ENCODE results near the gene LPCAT3. TPM values are rescaled to one million over a fixed set of nuclear protein-coding genes. Genes with fewer than 3 reads are reported as not detected.

The LPCAT3 gene
- total and polyA plus RNA-seq, 8 donors = 22.4 to 36.5 (median 32.0) TPM

DNA sequence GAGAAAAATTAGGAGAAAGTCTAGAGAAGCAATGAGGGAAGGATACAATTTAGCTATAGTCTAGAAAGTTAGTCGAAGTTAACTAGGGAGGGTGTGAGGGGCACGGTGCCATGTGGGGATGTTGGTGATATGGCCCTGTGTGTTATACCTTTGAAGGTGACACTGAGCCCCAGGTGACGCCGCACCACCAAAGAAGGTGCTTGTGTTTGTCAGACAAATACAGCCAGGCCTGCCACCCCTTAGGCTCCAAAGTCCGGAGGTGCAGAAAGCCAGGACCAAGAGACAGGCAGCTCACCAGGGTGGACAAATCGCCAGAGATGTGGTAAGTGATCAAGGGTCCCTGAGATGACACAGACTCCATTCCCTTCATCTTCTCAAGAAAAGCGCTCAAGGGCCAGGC is 43.3 kb upstream of the LPCAT3 start:
- no peak for ATAC-seq
- Histone ChIP-seq H3K4me1 (peaks cover 0 to 8% (median 0%) of the 10 kb centered on the region in 3 donors), H3K27me3 (no peaks in the 10 kb centered on the region), H3K4me3 (peak overlapping the region in 1 of 4 donors; percentile 19), H3K9me3 (no peaks in the 10 kb centered on the region), H3K36me3 (no peaks in the 10 kb centered on the region), H3K27ac (no peak overlapping the region)
- WGBS, 2 donors = 70 to 77% methylated on average over 7 of the region's 7 CpGs
- no peak for FAIRE-seq
- TF ChIP-seq, protein P1, sequence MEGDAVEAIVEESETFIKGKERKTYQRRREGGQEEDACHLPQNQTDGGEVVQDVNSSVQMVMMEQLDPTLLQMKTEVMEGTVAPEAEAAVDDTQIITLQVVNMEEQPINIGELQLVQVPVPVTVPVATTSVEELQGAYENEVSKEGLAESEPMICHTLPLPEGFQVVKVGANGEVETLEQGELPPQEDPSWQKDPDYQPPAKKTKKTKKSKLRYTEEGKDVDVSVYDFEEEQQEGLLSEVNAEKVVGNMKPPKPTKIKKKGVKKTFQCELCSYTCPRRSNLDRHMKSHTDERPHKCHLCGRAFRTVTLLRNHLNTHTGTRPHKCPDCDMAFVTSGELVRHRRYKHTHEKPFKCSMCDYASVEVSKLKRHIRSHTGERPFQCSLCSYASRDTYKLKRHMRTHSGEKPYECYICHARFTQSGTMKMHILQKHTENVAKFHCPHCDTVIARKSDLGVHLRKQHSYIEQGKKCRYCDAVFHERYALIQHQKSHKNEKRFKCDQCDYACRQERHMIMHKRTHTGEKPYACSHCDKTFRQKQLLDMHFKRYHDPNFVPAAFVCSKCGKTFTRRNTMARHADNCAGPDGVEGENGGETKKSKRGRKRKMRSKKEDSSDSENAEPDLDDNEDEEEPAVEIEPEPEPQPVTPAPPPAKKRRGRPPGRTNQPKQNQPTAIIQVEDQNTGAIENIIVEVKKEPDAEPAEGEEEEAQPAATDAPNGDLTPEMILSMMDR (IDR thresholded peaks at IDR 0.05) = no peak
- no peak for DNase-seq
- intact Hi-C loops (cut with DNase I) = loop anchor here in 1 of 3 donors (5.0 kb wide), 1 partner anchor 36 kb away; no protein-coding TSS in a partner anchor

DNA sequence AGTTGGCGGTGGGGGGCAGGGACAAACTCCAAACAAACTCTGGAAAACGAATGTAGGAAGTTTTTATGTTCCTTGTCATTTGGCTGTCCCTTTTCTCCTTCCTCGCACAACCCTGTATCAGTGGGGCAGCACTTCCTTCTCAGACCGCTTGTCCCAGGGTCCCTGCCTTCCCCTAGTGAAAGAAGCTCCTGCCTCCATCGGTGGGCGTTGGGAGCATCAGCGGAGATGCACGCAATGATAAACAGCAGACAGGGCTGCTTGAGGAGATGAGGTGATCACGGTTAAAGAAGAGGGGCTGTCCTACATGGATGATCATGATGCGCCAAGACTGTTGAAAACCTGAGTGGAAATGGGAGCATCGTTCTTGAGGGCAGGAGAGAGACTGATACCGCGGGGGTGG is 42.9 kb upstream of the LPCAT3 start:
- 64 to 72% methylated on average over 13 of the region's 13 CpGs for WGBS, 2 donors
- no peak for FAIRE-seq

DNA sequence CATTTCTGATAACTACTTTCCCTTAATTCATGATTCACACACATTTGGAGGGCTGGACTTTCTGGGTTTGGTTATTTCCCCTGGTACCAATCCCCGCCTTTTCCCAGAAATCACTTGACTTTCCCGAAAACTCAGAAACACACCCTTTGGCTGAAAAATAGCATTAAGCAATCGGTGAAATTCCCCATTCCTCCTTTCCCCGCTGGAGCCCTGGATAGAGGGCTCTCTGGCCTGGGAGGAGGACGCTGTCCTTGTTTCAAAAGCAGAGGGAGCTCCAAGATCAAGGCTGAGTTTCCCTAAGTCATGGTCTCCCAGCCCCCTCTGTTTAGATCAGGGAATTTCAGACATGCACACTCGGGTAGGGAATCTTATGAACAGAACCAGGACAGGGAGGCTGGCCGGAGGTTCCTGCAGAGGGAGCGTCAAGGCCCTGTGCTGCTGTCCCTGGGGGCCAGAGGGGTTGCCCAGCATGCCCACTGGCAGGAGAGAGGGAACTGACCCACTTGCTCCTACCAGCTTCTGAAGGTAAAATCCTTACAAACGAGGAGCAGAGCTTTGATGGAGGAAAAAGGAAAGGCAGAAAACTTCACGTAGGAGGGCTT is 42.2 kb upstream of the LPCAT3 start, which contains the start of gene C1S:
Gene C1S (plus strand): TSS at position 366 of the 602 bp plus-strand sequence. CDS start 1,195 bp downstream, outside the sequence.
- 30 to 42% methylated on average over 10 of the region's 10 CpGs for WGBS, 2 donors
- no peak for FAIRE-seq
- peaks cover 0 to 8% (median 0%) of the 10 kb centered on the region in 3 donors for H3K4me1 ChIP-seq

More for the DNA sequence above, 42.9 kb upstream of the LPCAT3 start:
- DNase-seq = no peak
- Histone ChIP-seq H3K9me3 (no peaks in the 10 kb centered on the region), H3K27ac (peak overlapping the region in 2 of 4 donors; percentile 51 to 61), H3K4me3 (peak overlapping the region in 1 of 4 donors; percentile 19), H3K4me1 (peaks cover 0 to 8% (median 0%) of the 10 kb centered on the region in 3 donors), H3K36me3 (no peaks in the 10 kb centered on the region), H3K27me3 (no peaks in the 10 kb centered on the region)
- intact Hi-C loops (cut with DNase I) = loop anchor here in 1 of 3 donors (5.0 kb wide), 1 partner anchor 36 kb away; no protein-coding TSS in a partner anchor
- ATAC-seq = no peak
- TF ChIP-seq, protein P1 (IDR thresholded peaks at IDR 0.05) = no peak

DNA sequence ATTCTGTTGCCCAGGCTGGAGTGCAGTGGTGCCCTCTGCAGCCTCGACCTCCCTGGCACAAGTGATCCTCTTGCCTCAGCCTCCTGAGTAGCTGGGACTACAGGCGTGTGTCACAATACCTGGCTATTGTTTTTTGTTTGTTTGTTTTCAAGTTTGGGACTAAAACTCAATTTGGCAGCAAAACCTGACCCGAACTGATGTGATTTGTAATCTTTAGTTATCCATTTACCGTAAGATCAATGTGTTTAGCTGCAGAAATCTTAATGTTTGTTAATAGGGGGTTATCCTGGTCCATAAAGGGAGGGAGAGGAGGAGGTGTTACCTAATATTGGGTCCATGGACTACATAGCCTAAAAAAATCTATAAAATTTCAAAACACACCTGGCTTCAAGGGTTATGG is 41.5 kb upstream of the LPCAT3 start:
- FAIRE-seq = no peak
- peaks cover 0 to 8% (median 0%) of the 10 kb centered on the region in 3 donors for H3K4me1 ChIP-seq
- intact Hi-C loops (cut with DNase I) = loop anchor here in 1 of 3 donors (5.0 kb wide), 1 partner anchor 38 kb away; no protein-coding TSS in a partner anchor

More for the DNA sequence above, 42.2 kb upstream of the LPCAT3 start, which contains the start of gene C1S:
- Histone ChIP-seq H3K27me3 (no peaks in the 10 kb centered on the region), H3K36me3 (no peaks in the 10 kb centered on the region), H3K4me3 (peak within 1 kb of the TSS in 1 of 4 donors; percentile 19), H3K9me3 (no peaks in the 10 kb centered on the region), H3K27ac (peak within 1 kb of the TSS in 3 of 4 donors; percentile 19 to 61 (median 55))
- DNase-seq (peak in 4 of 6 donors; percentile 35 to 65 (median 58)), ATAC-seq (peak; percentile 80 to 97 (median 94))
- TF ChIP-seq, protein P1 (IDR thresholded peaks at IDR 0.05) = peak in 3 of 4 donors; percentile 33 to 50 (median 36)
- intact Hi-C loops (cut with DNase I) = loop anchor here in 1 of 3 donors (5.0 kb wide), 1 partner anchor 37 kb away; no protein-coding TSS in a partner anchor

More for the DNA sequence above, 41.5 kb upstream of the LPCAT3 start:
- WGBS, 2 donors = 42 to 50% methylated on average over 4 of the region's 4 CpGs
- H3K36me3 ChIP-seq = no peaks in the 10 kb centered on the region
- H3K27me3 ChIP-seq = no peaks in the 10 kb centered on the region
- H3K27ac ChIP-seq = peak overlapping the region in 2 of 4 donors; percentile 55 to 61
- H3K9me3 ChIP-seq = no peaks in the 10 kb centered on the region
- TF ChIP-seq, protein P1 (IDR thresholded peaks at IDR 0.05) = no peak
- DNase-seq (no peak), ATAC-seq (peak in 3 of 4 donors; percentile 6 to 18 (median 8))
- no peak overlapping the region for H3K4me3 ChIP-seq
